GM21526 (cell line): Measurements from ENCODE around the gene TNFRSF21.
"Not testable (repeated sequence)": the region's sequence is repeated elsewhere in the genome, so short reads cannot be mapped to it uniquely, and the experiment has no call there.

Experiments used
- ATAC-seq: cut with Tn5 transposase; IDR thresholded peaks from one replicate; pipeline ENCODE4 v1.9.1; 2021; ENCODE audit warnings: moderate library complexity; ENCODE audit not compliant: unreplicated experiment, low FRiP score

TNFRSF21 gene

GRCh38 chr6:47323321-47323720 is 13.6 kb upstream of the TNFRSF21 start:
- ATAC-seq = no peak

DNA sequence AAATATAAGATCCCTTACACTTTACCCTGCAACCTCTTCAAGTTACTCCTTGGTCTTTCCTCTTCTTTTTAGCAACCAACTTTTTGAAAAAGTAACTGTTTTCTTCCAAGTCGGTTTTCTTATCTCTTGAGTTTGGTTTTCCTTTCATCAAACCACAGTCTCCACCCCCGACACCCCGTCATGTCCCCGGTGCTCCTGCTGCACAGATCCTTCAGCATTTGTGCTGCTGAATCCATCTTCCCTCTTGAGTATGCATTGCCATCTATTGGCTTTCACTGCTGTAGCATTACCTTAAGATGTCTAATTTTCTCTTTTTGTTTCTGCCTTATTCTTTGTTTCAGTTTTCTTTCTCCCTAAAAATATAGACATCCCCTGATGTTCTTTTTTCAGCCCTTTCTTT is 11.9 kb upstream of the TNFRSF21 start:
- no peak for ATAC-seq

DNA sequence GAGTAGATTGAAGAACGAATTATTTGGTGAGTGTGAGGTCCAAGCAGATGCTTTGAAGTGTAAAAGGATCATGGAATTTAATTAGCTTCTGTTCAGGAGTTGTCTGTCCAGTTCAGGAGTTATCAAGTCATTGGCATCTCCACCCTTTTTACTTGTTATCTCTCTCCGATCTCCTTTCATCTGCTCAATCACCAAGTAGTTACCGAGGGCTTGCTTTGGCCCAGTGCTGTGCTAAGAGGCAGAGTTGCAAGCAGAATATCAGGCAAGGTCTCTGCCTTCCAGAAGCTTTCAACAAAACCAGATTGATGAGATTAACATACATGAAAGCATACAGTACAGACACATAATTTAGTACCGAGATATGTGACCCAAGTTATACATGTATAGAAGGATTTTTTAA is 10.2 kb upstream of the TNFRSF21 start:
- no peak for ATAC-seq

DNA sequence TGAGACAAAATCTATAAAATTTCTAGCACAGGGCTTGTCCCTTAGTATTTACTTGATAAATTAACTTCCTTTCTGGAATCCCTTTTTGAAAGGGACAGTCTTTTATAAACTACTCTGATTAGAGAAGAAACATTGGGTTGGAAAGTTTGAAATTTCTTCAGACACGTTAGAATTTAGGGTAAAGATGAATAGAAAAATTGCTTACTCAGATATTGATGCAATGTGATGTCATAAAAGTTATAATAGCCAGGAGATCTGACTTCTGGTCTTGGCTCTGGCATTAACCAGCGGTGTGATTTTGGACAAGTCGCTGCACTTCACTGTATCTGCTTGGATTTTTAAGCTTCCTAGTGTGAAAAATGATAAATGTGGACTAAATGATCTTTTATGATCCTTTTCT is 9.7 kb upstream of the TNFRSF21 start:
- ATAC-seq = no peak

- no peak for ATAC-seq
Observed at GRCh38 chr6:47318236-47318989, 8.7 kb upstream of the TNFRSF21 start.

DNA sequence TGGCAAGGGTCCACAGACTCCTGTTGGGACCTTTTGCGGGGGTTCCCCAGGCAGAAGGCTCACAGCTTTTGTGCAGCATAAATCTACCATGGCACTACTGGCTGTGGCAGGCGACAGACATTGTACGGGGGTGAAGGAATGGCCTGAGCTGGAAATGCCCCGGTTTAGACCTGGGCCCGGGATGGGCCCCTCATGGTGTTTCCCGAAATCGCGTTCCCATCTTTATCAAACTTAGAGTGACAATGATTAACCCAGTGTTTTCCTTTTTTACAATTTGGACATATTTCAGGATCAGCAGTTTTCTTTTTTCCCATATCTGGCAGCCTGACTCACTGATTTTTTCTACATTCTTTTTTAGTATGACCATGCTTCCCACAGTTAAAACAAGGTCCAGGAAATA is 5.5 kb upstream of the TNFRSF21 start:
- not testable (repeated sequence) for ATAC-seq

GRCh38 chr6:47310131-47310480 is 401 bp upstream of the TNFRSF21 start:
- peak; percentile 8 for ATAC-seq

DNA sequence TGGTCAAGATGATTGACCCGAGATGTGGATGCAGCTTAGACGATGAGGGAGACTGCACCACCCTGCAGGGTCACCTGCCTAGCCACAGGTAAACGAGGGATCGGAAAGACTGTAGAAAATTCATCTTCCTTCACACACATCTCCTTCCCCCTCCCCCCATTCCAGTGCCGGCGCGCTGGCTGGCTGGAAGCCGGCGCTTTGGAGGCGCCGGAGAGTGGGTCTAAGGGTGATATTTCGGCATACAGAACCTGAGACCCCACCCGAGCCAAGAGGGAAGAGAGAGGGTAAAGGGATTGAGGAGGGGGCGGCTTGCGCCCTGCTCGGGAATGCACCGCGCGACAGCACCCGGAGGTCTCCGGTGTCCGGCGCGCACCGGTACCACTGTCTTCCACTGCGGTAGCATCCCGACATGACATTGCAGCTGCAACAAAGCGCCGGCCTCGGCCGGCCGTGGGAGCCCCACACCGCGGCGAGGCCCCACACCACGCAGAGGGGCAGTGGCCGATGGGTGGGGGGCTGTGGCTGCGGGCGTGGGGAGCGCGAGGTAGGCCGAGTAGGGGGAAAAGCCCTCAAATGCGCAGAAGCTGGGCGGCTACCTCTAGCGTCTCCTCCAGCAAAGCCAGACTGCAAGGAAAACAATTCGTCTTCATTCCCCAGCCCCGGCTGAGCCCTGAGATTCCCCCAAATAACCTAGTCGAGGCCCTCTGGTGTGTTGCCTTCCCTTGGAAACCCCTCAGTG is 984 bp downstream of the TNFRSF21 start:
- peak; percentile 3 for ATAC-seq

DNA sequence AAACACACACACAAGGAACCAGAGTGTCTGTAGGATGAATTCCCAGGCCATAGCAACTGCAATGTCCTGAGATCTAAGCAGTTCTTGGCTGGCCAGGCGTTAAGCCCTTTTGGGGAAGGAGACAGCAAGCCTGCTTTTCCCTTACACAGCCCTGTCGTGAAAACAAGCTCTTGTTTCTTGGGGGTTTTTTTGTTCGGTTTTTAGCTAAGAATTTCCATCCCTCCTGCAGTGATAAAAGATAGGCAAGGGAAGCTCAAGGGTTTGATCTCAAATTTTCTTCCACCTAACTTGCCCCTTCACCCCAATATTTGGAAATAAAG is 1.5 kb downstream of the TNFRSF21 start:
- no peak for ATAC-seq

DNA sequence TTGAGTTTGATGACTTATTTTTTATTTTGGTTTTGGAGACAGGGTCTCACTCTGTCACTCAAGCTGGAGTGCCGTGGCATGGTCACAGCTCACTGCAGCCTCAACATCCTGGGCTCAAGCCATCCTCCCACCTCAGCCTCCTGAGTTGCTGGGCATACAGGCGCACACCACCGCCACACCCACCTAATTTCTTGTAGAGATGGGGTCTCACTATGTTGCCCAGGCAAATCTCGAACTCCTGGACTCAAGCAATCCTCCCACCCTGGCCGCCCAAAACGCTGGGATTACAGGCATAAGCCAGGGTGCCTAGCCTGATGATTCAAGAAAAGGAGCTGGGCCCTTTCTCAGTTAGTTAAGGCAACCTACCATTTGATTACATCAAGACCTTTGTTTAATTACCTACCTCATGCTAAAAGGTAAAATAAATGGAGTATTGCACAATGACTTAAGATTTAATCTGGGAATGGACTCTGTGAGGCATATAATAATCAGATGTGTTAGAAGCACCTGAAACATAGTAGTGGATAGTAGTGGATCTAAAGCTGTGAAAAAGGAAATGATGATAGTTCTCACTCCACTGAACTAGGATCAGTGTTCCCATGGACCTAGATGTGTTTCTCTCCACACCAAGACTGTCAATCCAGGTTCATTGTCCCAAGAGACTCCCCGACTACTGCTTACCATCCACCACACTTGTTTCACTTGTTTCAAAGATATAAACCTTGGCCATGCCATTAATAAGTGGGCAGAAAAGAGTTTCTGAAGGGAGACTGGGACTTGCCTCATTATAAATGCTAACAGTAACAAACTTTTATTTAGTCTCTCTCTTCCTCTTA is 2.1 kb downstream of the TNFRSF21 start:
- ATAC-seq = no peak

DNA sequence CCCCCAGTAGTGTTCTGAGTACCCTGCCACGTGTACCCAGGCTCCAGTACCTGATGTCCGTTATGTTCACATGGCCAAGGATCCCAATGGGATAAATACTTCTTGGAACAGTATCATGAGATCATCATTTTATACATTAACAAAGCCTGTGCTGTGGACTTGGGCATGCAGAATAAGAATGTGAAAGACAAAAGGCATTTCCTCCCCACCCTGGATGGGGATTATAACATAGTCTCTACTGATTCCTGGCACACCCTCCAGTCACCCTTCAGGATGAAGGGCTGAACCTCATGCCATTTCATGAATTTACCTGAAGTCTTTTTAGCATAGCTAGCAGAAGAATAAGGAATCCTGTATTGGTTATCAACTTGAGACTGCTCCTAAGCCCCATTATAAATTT is 2.8 kb downstream of the TNFRSF21 start:
- no peak for ATAC-seq

DNA sequence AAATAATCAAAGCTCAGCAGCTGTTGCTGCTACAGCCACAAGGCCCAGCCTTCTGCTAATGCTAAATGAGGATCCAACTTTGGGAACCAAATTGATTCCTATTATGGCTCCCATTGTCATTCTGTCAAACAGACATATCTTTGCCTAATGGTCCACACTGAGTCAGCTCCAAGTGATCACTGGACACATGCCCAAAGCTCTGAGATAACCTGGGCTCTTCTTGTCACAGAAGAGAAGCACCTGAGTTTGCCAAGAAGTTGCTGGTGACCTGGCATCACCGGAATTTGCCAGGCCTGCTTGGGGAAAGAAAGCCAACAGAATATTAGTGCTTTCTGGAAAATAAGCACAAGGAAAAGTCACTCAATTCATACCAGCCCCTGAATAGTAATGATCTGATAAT is 5.8 kb downstream of the TNFRSF21 start:
- no peak for ATAC-seq

DNA sequence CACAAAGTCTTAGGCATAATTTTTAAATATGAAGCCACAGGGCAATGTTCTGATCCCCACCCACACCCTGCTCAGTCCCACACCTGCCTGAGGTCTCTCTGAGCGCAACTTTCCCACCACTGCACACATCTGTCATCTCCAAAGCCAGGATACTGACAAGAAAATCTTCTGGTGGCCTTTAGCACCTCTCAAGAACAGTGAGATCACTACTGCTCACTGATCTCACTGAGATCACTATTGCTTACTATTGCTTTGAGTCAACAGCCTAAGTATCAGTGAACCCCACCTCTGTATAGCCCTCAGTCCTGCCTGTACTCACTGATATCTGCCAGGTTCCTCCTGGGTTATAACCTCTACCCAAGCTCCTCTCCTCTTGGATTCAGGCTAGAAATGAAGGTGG is 6.4 kb downstream of the TNFRSF21 start:
- no peak for ATAC-seq

- ATAC-seq = peak; percentile 72
Observed at GRCh38 chr6:47302043-47302442, 7.7 kb downstream of the TNFRSF21 start.

GRCh38 chr6:47301441-47301840 is 8.3 kb downstream of the TNFRSF21 start:
- ATAC-seq = no peak

GRCh38 chr6:47300417-47300816 is 9.3 kb downstream of the TNFRSF21 start:
- no peak for ATAC-seq

GRCh38 chr6:47299965-47300364 is 9.7 kb downstream of the TNFRSF21 start:
- no peak for ATAC-seq

DNA sequence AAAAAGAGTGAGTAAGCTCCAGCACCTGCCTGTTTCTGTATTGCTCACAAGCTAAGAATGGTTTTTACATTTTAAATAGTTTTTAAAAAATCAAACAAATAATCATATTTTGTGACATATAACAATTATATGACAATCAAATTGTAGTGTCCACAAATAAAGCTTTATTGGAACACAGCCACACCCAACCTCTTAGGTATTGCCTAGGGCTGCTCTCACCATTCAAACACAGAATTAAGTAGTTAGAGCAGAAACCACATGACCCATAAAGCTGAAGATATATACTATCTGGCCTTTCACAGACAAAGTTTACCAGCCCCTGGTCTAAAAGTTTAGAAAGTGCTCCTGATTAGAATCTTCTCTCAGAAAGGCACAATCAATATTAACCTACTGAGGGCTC is 11.2 kb downstream of the TNFRSF21 start:
- no peak for ATAC-seq

DNA sequence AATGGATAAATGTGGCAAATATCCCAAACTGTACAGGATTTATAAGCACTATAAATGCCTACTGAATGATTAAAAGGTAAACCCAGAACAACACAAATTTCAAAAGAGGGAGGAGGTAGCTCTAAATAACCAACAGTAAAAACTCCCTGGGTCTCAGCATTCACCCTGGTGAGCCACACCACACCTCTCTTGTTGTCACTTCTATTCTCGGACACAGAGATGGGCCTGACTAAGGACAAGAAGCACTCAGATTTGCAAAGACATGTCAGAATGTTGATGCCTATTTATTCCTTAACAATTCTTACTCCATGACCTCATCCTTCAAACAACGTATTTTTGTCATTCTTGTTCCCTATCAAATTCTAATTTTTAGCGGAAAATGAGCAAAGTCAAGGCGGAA is 14.7 kb downstream of the TNFRSF21 start:
- no peak for ATAC-seq

- ATAC-seq = no peak
Observed at GRCh38 chr6:47292944-47293343, 16.8 kb downstream of the TNFRSF21 start.

- ATAC-seq = no peak
Observed at GRCh38 chr6:47292027-47292426, 17.7 kb downstream of the TNFRSF21 start.
